ENCODE results near the gene BIRC7. TPM values are rescaled to one million over a fixed set of nuclear protein-coding genes. Genes with fewer than 3 reads are reported as not detected.

Gene BIRC7
- polyA plus RNA-seq, 1 donor (not counting 4 experiments of a cell fraction or from before 2014, with no cell fraction given), result not detected

DNA sequence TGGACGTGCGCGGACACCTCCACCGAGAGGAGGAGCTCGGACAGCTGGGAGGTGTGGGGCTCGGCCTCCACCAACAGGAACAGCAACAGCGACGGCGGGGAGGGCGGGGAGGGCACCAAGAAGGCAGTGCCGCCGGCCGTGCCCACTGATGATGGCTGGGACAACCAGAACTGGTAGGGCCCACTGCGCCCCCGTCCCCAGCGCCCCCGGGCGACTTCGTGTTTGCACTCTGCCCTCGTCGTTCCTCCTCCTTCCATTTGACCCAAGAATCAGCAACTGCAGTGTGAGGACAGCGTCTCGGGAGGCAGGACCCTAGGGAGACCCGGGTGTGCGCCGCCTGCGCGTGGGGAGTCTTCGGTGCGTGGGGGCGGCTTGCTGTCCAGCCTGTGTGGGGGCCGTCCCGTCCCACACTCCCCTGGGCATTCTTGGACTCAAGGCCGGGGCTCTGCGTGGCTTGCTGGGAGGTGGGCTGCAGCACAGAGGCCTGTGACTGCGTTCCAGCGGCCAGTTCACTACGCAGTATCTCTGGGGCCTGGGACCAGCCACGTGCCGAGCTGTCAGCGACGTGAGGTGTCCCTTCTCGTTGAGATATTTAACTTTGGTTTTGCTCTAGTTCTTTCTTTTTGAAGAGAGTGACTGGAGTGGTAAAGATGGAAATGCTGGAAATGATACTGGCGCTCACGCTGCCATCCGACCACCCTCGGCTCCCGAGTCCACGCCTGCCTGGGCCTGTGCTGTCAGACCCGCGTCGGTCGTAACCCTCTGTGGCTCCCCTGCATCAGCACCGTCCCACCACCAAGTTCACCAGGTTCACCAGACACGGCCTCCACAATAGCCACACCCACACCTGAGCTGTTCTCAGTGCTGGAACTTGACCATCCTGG lies 52.2 kb downstream of the BIRC7 start:
- DNase-seq (ENCODE audit: low read depth, low spot score) (no peak), FAIRE-seq (no peak)
- no peak overlapping the region for H3K4me2 ChIP-seq (ENCODE audit: control insufficient read depth, extremely low read depth, insufficient read depth, low read depth, low read length)
- H3K9me3 ChIP-seq (ENCODE audit: control insufficient read depth, low read depth, low read length), result no peaks in the 10 kb centered on the region
- TF ChIP-seq EZH2 (IDR thresholded peaks at IDR 0.05; ENCODE audit: low read length), result no peak
- TF ChIP-seq, protein P1, sequence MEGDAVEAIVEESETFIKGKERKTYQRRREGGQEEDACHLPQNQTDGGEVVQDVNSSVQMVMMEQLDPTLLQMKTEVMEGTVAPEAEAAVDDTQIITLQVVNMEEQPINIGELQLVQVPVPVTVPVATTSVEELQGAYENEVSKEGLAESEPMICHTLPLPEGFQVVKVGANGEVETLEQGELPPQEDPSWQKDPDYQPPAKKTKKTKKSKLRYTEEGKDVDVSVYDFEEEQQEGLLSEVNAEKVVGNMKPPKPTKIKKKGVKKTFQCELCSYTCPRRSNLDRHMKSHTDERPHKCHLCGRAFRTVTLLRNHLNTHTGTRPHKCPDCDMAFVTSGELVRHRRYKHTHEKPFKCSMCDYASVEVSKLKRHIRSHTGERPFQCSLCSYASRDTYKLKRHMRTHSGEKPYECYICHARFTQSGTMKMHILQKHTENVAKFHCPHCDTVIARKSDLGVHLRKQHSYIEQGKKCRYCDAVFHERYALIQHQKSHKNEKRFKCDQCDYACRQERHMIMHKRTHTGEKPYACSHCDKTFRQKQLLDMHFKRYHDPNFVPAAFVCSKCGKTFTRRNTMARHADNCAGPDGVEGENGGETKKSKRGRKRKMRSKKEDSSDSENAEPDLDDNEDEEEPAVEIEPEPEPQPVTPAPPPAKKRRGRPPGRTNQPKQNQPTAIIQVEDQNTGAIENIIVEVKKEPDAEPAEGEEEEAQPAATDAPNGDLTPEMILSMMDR (optimal IDR thresholded peaks at IDR 0.05 in 1 of 3, IDR thresholded peaks at IDR 0.05 in 1 of 3, conservative IDR thresholded peaks at IDR 0.05 in 1 of 3; ENCODE audit: extremely low read depth in 1 of 3, insufficient read depth in 2 of 3, low read length in 3 of 3), result no peak
- H3K27ac ChIP-seq (ENCODE audit: control insufficient read depth, insufficient read depth, low read length), result no peak overlapping the region
- H3K9ac ChIP-seq (ENCODE audit: control insufficient read depth, extremely low read depth, insufficient read depth, low read length), result no peak overlapping the region
- dilution Hi-C loops (cut with MboI; ENCODE audit: extremely low pct_ligation_motif_present, low sequenced_read_pairs), result loop anchor here (10.0 kb wide), 1 partner anchor 63 kb away; no protein-coding TSS in a partner anchor
- no peak overlapping the region for H3K4me3 ChIP-seq (ENCODE audit: control insufficient read depth in 2 of 3, extremely low read depth in 1 of 3, insufficient read depth in 2 of 3, low read depth in 1 of 3, low read length in 3 of 3)
- no peaks in the 10 kb centered on the region for H3K79me2 ChIP-seq (ENCODE audit: control insufficient read depth, insufficient read depth, low read length)
- H3K4me1 ChIP-seq (ENCODE audit: control insufficient read depth, extremely low read depth, insufficient read depth, low read length), result no peaks in the 10 kb centered on the region
- peaks cover 5% of the 10 kb centered on the region for H4K20me1 ChIP-seq (ENCODE audit: control insufficient read depth, extremely low read depth, insufficient read depth, low read length)
- no peak overlapping the region for H2AFZ ChIP-seq (ENCODE audit: control insufficient read depth, low read length)
- H3K27me3 ChIP-seq (ENCODE audit: control insufficient read depth, extremely low read depth, insufficient read depth, low read length), result no peaks in the 10 kb centered on the region
- no peaks in the 10 kb centered on the region for H3K9me1 ChIP-seq (ENCODE audit: control insufficient read depth, extremely low read depth, insufficient read depth, low read length)
- peaks cover 20 to 24% of the 10 kb centered on the region in 2 experiments for H3K36me3 ChIP-seq (ENCODE audit: control insufficient read depth in 2 of 2, extremely low read depth in 1 of 2, insufficient read depth in 2 of 2, low read length in 2 of 2)

DNA sequence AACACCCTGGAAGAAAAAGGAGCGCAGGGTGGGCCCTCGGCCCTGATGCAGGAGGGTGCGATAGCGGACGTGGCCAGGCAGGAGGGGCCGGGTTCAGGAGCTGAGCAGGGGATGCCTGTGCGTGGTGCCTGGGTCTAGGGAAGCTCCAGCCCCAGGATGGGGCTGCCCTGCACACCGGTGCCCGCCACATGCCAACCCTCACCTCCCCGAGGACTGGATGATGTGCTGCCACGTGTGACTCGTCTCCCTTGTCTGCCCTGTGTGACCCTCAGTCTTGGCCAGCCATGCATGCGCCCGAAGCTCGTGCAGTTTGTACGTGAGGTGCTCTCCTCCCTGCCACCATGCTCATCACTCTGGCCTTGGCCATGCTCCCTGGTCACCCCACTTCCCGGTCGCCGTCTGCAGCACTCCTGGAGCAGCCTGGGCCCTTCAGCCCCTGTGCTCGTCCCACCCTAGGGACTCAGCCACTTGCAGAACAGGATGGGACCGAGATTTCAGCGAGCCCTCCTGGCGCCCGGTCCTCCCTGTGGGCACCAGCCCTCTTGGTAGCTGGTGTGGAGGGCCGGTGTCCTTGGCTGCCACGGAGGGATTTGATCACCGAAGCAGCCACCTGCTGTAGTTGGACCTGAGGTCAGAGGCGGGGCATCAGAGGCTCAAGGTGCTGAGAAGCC lies 53.0 kb downstream of the BIRC7 start:
- dilution Hi-C loops (cut with MboI; ENCODE audit: extremely low pct_ligation_motif_present, low sequenced_read_pairs), result loop anchor here (10.0 kb wide), 1 partner anchor 64 kb away; no protein-coding TSS in a partner anchor
- Histone ChIP-seq H3K9me1 (ENCODE audit: control insufficient read depth, extremely low read depth, insufficient read depth, low read length) (no peaks in the 10 kb centered on the region), H3K27ac (ENCODE audit: control insufficient read depth, insufficient read depth, low read length) (no peak overlapping the region), H2AFZ (ENCODE audit: control insufficient read depth, low read length) (no peak overlapping the region), H4K20me1 (ENCODE audit: control insufficient read depth, extremely low read depth, insufficient read depth, low read length) (peaks cover 5% of the 10 kb centered on the region), H3K4me2 (ENCODE audit: control insufficient read depth, extremely low read depth, insufficient read depth, low read depth, low read length) (no peak overlapping the region), H3K36me3 (ENCODE audit: control insufficient read depth in 2 of 2, extremely low read depth in 1 of 2, insufficient read depth in 2 of 2, low read length in 2 of 2) (peaks cover 19 to 21% of the 10 kb centered on the region in 2 experiments), H3K9ac (ENCODE audit: control insufficient read depth, extremely low read depth, insufficient read depth, low read length) (no peak overlapping the region), H3K9me3 (ENCODE audit: control insufficient read depth, low read depth, low read length) (no peaks in the 10 kb centered on the region), H3K4me3 (ENCODE audit: control insufficient read depth in 2 of 3, extremely low read depth in 1 of 3, insufficient read depth in 2 of 3, low read depth in 1 of 3, low read length in 3 of 3) (no peak overlapping the region), H3K79me2 (ENCODE audit: control insufficient read depth, insufficient read depth, low read length) (no peaks in the 10 kb centered on the region), H3K4me1 (ENCODE audit: control insufficient read depth, extremely low read depth, insufficient read depth, low read length) (no peaks in the 10 kb centered on the region), H3K27me3 (ENCODE audit: control insufficient read depth, extremely low read depth, insufficient read depth, low read length) (no peaks in the 10 kb centered on the region)
- TF ChIP-seq, protein P1 (optimal IDR thresholded peaks at IDR 0.05 in 1 of 3, IDR thresholded peaks at IDR 0.05 in 1 of 3, conservative IDR thresholded peaks at IDR 0.05 in 1 of 3; ENCODE audit: extremely low read depth in 1 of 3, insufficient read depth in 2 of 3, low read length in 3 of 3), result no peak
- TF ChIP-seq EZH2 (IDR thresholded peaks at IDR 0.05; ENCODE audit: low read length), result no peak
- FAIRE-seq (no peak), DNase-seq (ENCODE audit: low read depth, low spot score) (no peak)
